Spleen (tissue), 7 donors: ENCODE data around the gene HCRT.

Experiments used
- POLR2A ChIP-seq, 3 donors: fragments of 450-650 bp; IDR thresholded peaks; one replicate each; pipeline ENCODE4 v1.5.1; 2017; ENCODE audit warnings: antibody characterized with exemption in 3 of 3, mild to moderate bottlenecking in 1 of 3
- TF ChIP-seq, protein P1 (sequence below), 11 experiments: fragments of 200-600 bp in 7 of 11; fragments of 450-650 bp in 4 of 11; sonication (generic) in 4 of 11; IDR thresholded peaks in 8 of 11; conservative IDR thresholded peaks in 3 of 11; 1 replicate in 7 of 11; 2 replicates in 4 of 11; pipeline versions ENCODE4 v1.4.0 to v1.8.0; 2016 to 2021; ENCODE audit warnings: antibody characterized with exemption in 11 of 11, inconsistent platforms in 4 of 11, mild to moderate bottlenecking in 1 of 11
- donor health status: DM: no; HTN: no; CAD: no; lungs with moderate emphysema.
- donor health status: DM: no; HTN: no; CAD: no.
- donor health status: DM: no; HTN: no; CAD: no.

DNA sequence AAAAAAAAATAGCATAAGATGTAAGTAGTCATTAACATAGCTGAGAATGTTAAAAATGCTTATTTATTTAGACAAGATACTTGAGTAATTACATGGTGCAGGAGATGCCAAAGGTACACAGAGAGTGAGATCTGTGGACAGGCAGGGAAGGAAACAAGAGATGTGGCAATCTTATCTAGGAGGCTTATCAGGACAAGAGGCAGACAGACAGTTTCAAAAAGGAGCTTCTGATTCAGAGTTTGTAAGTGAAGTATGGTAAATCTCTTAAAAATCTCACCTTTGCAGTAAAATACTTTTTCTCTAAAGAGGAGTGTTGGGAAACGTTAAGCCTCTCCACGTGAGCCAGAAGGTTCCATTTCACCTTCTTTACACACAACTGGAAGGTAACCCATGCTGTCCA is 28.9 kb upstream of the HCRT start:
- TF ChIP-seq, protein P1, sequence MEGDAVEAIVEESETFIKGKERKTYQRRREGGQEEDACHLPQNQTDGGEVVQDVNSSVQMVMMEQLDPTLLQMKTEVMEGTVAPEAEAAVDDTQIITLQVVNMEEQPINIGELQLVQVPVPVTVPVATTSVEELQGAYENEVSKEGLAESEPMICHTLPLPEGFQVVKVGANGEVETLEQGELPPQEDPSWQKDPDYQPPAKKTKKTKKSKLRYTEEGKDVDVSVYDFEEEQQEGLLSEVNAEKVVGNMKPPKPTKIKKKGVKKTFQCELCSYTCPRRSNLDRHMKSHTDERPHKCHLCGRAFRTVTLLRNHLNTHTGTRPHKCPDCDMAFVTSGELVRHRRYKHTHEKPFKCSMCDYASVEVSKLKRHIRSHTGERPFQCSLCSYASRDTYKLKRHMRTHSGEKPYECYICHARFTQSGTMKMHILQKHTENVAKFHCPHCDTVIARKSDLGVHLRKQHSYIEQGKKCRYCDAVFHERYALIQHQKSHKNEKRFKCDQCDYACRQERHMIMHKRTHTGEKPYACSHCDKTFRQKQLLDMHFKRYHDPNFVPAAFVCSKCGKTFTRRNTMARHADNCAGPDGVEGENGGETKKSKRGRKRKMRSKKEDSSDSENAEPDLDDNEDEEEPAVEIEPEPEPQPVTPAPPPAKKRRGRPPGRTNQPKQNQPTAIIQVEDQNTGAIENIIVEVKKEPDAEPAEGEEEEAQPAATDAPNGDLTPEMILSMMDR (IDR thresholded peaks at IDR 0.05 in 8 of 11, conservative IDR thresholded peaks at IDR 0.05 in 3 of 11) = no peak
- TF ChIP-seq POLR2A (IDR thresholded peaks at IDR 0.05) = no peak
